GM18526 (cell line): ENCODE measurements around the gene CDKN2AIP.

ENCODE experiments used
- POLR2A ChIP-seq: IDR thresholded peaks from 3 replicates; pipeline ENCODE4 v1.6.1; 2011; ENCODE audit not compliant: insufficient read length; ENCODE audit errors: extremely low read depth

Gene CDKN2AIP

GRCh38 chr4:183407635-183408464 lies 36.6 kb upstream of the CDKN2AIP start:
- TF ChIP-seq POLR2A, result no peak

- TF ChIP-seq POLR2A, result no peak
These were observed 35.6 kb upstream of the CDKN2AIP start for GRCh38 chr4:183408796-183409195.

GRCh38 chr4:183409483-183409882 lies 35.0 kb upstream of the CDKN2AIP start:
- no peak for TF ChIP-seq POLR2A

- no peak for TF ChIP-seq POLR2A
These were observed 34.5 kb upstream of the CDKN2AIP start for GRCh38 chr4:183409934-183410333.

- no peak for TF ChIP-seq POLR2A
These were observed 33.1 kb upstream of the CDKN2AIP start for GRCh38 chr4:183411291-183411861.

- no peak for TF ChIP-seq POLR2A
These were observed 31.6 kb upstream of the CDKN2AIP start for GRCh38 chr4:183412821-183413220.

- no peak for TF ChIP-seq POLR2A
These were observed 30.9 kb upstream of the CDKN2AIP start for GRCh38 chr4:183413234-183414200.

- TF ChIP-seq POLR2A, result no peak
These were observed 27.3 kb upstream of the CDKN2AIP start for GRCh38 chr4:183416879-183417755.

GRCh38 chr4:183422962-183423631 lies 21.3 kb upstream of the CDKN2AIP start:
- no peak for TF ChIP-seq POLR2A

GRCh38 chr4:183424109-183424744 lies 20.2 kb upstream of the CDKN2AIP start:
- no peak for TF ChIP-seq POLR2A

- TF ChIP-seq POLR2A, result no peak
These were observed 17.9 kb upstream of the CDKN2AIP start for GRCh38 chr4:183426507-183426906.

- TF ChIP-seq POLR2A, result no peak
These were observed 14.9 kb upstream of the CDKN2AIP start for GRCh38 chr4:183429489-183429888.

- no peak for TF ChIP-seq POLR2A
These were observed 14.0 kb upstream of the CDKN2AIP start for GRCh38 chr4:183430317-183430993.
